ENCODE measurements around the gene GPC1.

Gene GPC1

GRCh38 chr2:240427729-240428128 lies 7.7 kb upstream of the GPC1 start:
- no peak for DNase-seq (ENCODE audit: low spot score)
- Histone ChIP-seq H3K27ac (no peak overlapping the region), H3K4me3 (no peak overlapping the region)
- TF ChIP-seq, protein P1, sequence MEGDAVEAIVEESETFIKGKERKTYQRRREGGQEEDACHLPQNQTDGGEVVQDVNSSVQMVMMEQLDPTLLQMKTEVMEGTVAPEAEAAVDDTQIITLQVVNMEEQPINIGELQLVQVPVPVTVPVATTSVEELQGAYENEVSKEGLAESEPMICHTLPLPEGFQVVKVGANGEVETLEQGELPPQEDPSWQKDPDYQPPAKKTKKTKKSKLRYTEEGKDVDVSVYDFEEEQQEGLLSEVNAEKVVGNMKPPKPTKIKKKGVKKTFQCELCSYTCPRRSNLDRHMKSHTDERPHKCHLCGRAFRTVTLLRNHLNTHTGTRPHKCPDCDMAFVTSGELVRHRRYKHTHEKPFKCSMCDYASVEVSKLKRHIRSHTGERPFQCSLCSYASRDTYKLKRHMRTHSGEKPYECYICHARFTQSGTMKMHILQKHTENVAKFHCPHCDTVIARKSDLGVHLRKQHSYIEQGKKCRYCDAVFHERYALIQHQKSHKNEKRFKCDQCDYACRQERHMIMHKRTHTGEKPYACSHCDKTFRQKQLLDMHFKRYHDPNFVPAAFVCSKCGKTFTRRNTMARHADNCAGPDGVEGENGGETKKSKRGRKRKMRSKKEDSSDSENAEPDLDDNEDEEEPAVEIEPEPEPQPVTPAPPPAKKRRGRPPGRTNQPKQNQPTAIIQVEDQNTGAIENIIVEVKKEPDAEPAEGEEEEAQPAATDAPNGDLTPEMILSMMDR (IDR thresholded peaks at IDR 0.05): no peak

DNA sequence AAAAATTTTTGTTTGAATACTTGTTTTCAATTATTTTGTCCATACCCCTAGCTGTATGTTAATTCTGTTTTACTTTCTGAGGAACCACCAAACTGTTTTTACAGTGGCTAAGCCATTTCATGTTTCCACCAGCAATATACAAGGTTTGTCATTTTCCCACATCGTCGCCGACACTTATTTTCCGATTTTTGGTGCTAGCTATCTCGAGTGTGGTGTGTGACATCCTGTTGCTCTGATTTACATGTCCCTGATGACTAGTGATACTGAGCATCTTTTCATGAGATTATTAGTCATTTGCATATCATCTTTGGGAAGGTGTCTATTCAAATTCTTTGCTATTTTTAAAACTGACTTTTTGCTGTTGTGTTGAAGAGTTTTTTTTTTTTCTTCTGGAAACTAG lies 7.2 kb upstream of the GPC1 start:
- peak; percentile 35 for DNase-seq (ENCODE audit: low spot score)
- Histone ChIP-seq H3K4me3 (no peak overlapping the region), H3K27ac (no peak overlapping the region)
- TF ChIP-seq, protein P1 (IDR thresholded peaks at IDR 0.05): no peak

DNA sequence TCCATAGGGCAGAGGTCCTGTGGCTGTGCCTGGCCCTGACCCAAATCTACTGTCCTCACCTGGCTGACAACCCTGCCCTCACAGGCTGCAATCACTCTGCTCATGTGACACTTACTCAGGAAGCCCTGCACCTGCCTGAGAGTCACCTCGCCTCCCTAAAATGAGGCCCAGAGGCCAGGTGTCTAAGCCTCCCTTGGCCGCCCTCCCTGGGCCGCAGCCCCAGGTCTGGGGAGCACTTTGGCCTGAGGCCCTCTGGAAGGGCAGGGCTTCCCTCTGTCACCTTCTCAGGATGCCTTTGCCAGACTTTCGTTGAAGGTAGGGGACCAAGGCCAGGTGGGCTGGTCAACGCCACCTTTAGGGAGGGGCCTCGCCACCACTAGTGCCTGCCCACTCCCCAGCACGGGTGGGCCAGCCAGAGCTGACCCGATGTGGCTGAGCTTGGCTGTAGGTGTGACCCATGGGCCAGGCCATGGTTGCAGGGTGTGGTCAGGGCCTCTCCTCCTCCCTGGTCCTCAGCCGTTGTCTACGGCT lies 6.1 kb upstream of the GPC1 start:
- peak; percentile 71 for DNase-seq (ENCODE audit: low spot score)
- Histone ChIP-seq H3K27ac (no peak overlapping the region), H3K4me3 (no peak overlapping the region)
- TF ChIP-seq, protein P1 (IDR thresholded peaks at IDR 0.05): no peak

- no peak overlapping the region for H3K4me3 ChIP-seq
- TF ChIP-seq, protein P1 (IDR thresholded peaks at IDR 0.05): no peak
- DNase-seq (ENCODE audit: low spot score): peak; percentile 69
- no peak overlapping the region for H3K27ac ChIP-seq
Observed at GRCh38 chr2:240429872-240430491, 5.5 kb upstream of the GPC1 start.

DNA sequence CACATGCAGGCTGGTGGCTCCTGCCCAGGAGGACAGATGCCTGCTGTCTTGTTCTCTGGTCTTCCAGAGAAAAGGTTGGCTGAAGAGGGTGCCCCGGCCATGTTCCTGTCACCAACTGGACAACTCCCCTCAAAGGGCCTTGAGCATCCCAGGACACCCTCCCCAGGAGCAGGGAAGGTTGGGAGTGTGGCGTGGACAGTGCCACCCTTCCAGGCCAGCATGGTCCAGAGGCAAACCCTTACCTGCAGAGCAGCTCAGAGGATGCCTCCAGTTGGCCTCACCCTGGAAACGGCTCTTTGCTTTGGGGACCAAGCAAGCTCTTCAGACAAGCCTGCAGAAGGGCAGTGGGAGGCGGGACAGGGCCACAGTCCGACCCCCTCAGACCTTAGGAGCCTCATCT lies 4.9 kb upstream of the GPC1 start:
- Histone ChIP-seq H3K27ac (no peak overlapping the region), H3K4me3 (no peak overlapping the region)
- TF ChIP-seq, protein P1 (IDR thresholded peaks at IDR 0.05): no peak
- DNase-seq (ENCODE audit: low spot score): peak; percentile 50

- peak; percentile 67 for DNase-seq (ENCODE audit: low spot score)
Observed at GRCh38 chr2:240431271-240431660, 4.2 kb upstream of the GPC1 start.

More at GRCh38 chr2:240431271-240431660, 4.2 kb upstream of the GPC1 start:
- TF ChIP-seq, protein P1 (IDR thresholded peaks at IDR 0.05): no peak
- Histone ChIP-seq H3K4me3 (no peak overlapping the region), H3K27ac (no peak overlapping the region)

Data from coronary artery (tissue), 2 donors.